Stomach (tissue), 9 donors: ENCODE data around the gene NPAS2. TPM values are rescaled to one million over a fixed set of nuclear protein-coding genes. Genes with fewer than 3 reads are reported as not detected.

Source experiments
- DNase-seq, 2 donors: peaks; one replicate each; pipeline versions ENCODE4 v3.0.0 to v3.0.0-alpha.2; 2013 to 2019
- H3K27ac ChIP-seq, 5 donors: fragments of 200-600 bp in 4 of 5; sonication (generic) in 4 of 5; one replicate each; pipeline ENCODE4 v1.5.1; 2013 to 2019; ENCODE audit warnings: mild to moderate bottlenecking in 1 of 5, moderate library complexity in 1 of 5
- H3K27me3 ChIP-seq, 3 donors: fragments of 200-600 bp; sonication (generic); one replicate each; pipeline ENCODE4 v1.5.1; 2017 to 2019; ENCODE audit warnings: mixed run types in 1 of 3
- H3K36me3 ChIP-seq, 4 donors: fragments of 200-600 bp; sonication (generic); 1 replicate in 3 of 4; 2 replicates in 1 of 4; pipeline ENCODE4 v1.5.1; 2016 to 2019
- H3K4me1 ChIP-seq, 4 donors: fragments of 200-600 bp; sonication (generic); one replicate each; pipeline ENCODE4 v1.5.1; 2016 to 2019
- H3K4me3 ChIP-seq, 4 donors: fragments of 200-600 bp; sonication (generic) in 3 of 4; one replicate each; pipeline ENCODE4 v1.5.1; 2016 to 2019; ENCODE audit warnings: mild to moderate bottlenecking in 1 of 4
- H3K9me3 ChIP-seq, 4 donors: fragments of 200-600 bp; sonication (generic); one replicate each; pipeline ENCODE4 v1.5.1; 2016 to 2019
- EP300 ChIP-seq: sonication (generic); formaldehyde crosslinking; IDR thresholded peaks from one replicate; pipeline ENCODE4 v1.6.1; 2017; ENCODE audit warnings: antibody characterized with exemption
- POLR2A ChIP-seq, 4 donors: fragments of 450-650 bp; IDR thresholded peaks; one replicate each; pipeline ENCODE4 v1.6.1; 2016; ENCODE audit warnings: antibody characterized with exemption in 4 of 4, control low read depth in 2 of 4, mild to moderate bottlenecking in 1 of 4, moderate library complexity in 1 of 4
- POLR2AphosphoS5 ChIP-seq, 3 donors: sonication (generic); formaldehyde crosslinking; IDR thresholded peaks; one replicate each; pipeline ENCODE4 v1.6.1; 2016; ENCODE audit warnings: antibody characterized with exemption in 3 of 3
- WGBS, 5 donors: extraction: QIAGEN DNeasy Blood & Tissue Kit in 3 of 5; methylation state at CpG; one replicate each; pipeline versions ENCODE4 v1.1.5 to v1.1.7; 2013 to 2018; 5-methylcytosine and 5-hydroxymethylcytosine counted together
- intact Hi-C: fragments of 100-400 bp; cut with DNase I; formaldehyde crosslinking; loops from one replicate; pipeline ENCODE4 v1.15.1; 2023; ENCODE audit warnings: low total_unique reads
- polyA plus RNA-seq, 3 donors: library from polyadenylated mRNA; stranded (reverse); fragments of 200-250 nt; gene quantifications; one replicate each; pipeline ENCODE4 v1.2.3, GENCODE V29; 2013
- total RNA-seq, 5 donors: library from RNA; depleted of rRNA; stranded (reverse); fragments of >200 nt; gene quantifications; one replicate each; pipeline versions ENCODE4 v1.1.0 to v1.2.3, GENCODE V29; 2014 to 2016
- TF ChIP-seq, protein P1 (sequence below), 7 experiments: fragments of 450-650 bp in 4 of 7; fragments of 200-600 bp in 3 of 7; sonication (generic) in 3 of 7; IDR thresholded peaks; one replicate each; pipeline ENCODE4 v1.5.1; 2016 to 2019; ENCODE audit warnings: antibody characterized with exemption in 7 of 7, control low read depth in 2 of 7, mild to moderate bottlenecking in 1 of 7
- donor health status: healthy with polysubstance abuse.
- donor health status: Bipolar disorder and iron deficiency.
- donor health status: healthy.

Gene NPAS2
- total and polyA plus RNA-seq, 8 donors, result 13.1 to 148 (median 28.0) TPM

DNA sequence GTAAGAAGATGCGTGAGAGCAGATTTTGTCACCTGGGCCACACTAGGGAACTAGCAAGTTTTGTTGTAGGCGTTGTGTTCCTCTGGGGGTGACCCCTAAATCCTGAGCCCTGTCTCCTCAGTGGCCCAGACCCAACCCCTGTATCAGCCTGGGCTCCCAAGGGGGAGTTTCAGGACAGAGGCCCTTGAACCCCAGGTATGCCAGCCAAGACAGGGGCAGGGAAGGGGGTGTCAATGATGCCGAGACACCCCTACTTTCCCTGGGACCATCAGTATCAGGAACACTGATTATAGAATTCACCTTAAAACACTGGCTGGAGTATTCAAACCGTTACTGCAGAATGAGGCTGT is 143.1 kb downstream of the NPAS2 start:
- Histone ChIP-seq H3K36me3 (peaks cover 0 to 24% (median 14%) of the 10 kb centered on the region in 4 donors), H3K4me1 (peaks cover 13 to 20% (median 15%) of the 10 kb centered on the region in 4 donors), H3K4me3 (no peak overlapping the region), H3K27me3 (no peaks in the 10 kb centered on the region), H3K27ac (no peak overlapping the region), H3K9me3 (no peaks in the 10 kb centered on the region)
- intact Hi-C loops, result no loop called here
- TF ChIP-seq, protein P1, sequence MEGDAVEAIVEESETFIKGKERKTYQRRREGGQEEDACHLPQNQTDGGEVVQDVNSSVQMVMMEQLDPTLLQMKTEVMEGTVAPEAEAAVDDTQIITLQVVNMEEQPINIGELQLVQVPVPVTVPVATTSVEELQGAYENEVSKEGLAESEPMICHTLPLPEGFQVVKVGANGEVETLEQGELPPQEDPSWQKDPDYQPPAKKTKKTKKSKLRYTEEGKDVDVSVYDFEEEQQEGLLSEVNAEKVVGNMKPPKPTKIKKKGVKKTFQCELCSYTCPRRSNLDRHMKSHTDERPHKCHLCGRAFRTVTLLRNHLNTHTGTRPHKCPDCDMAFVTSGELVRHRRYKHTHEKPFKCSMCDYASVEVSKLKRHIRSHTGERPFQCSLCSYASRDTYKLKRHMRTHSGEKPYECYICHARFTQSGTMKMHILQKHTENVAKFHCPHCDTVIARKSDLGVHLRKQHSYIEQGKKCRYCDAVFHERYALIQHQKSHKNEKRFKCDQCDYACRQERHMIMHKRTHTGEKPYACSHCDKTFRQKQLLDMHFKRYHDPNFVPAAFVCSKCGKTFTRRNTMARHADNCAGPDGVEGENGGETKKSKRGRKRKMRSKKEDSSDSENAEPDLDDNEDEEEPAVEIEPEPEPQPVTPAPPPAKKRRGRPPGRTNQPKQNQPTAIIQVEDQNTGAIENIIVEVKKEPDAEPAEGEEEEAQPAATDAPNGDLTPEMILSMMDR (IDR thresholded peaks at IDR 0.05), result no peak
- no peak for TF ChIP-seq POLR2A (IDR thresholded peaks at IDR 0.05)
- WGBS, 5 donors, result 90 to 95% (median 94%) methylated on average over 4 of the region's 4 CpGs
- no peak for DNase-seq

DNA sequence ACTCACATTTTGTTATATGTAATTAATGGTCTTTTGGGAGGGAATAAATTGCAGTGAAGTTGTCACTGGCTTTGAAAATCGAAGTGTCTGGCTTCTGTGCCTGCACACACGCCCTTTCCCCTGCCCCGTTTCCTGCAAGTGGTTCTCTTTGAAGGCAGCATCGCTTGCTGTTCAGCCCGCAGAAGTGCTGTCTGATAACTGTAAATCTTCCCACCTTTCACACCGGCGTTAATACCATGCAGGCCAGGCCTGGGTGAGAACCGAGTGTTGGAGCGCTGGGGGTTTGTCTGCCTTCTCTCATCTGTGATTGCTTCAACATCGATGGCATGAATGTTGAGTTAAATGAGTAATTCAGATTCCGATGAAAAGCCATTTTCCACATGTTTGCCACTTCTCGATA is 144.3 kb downstream of the NPAS2 start:
- TF ChIP-seq EP300 (no peak), POLR2AphosphoS5 (IDR thresholded peaks at IDR 0.05) (no peak), POLR2A (IDR thresholded peaks at IDR 0.05) (no peak)
- TF ChIP-seq, protein P1 (IDR thresholded peaks at IDR 0.05), result no peak
- peaks cover under 1 to 7% (median 3%) of the 10 kb centered on the region in 4 donors for H3K4me1 ChIP-seq
- H3K9me3 ChIP-seq, result no peaks in the 10 kb centered on the region
- no peaks in the 10 kb centered on the region for H3K27me3 ChIP-seq
- 81 to 90% (median 88%) methylated on average over 12 of the region's 12 CpGs for WGBS, 5 donors
- H3K36me3 ChIP-seq, result peaks cover 9 to 37% (median 27%) of the 10 kb centered on the region in 4 donors
- no peak for DNase-seq
- no peak overlapping the region for H3K4me3 ChIP-seq
- intact Hi-C loops, result no loop called here
- H3K27ac ChIP-seq, result no peak overlapping the region

DNA sequence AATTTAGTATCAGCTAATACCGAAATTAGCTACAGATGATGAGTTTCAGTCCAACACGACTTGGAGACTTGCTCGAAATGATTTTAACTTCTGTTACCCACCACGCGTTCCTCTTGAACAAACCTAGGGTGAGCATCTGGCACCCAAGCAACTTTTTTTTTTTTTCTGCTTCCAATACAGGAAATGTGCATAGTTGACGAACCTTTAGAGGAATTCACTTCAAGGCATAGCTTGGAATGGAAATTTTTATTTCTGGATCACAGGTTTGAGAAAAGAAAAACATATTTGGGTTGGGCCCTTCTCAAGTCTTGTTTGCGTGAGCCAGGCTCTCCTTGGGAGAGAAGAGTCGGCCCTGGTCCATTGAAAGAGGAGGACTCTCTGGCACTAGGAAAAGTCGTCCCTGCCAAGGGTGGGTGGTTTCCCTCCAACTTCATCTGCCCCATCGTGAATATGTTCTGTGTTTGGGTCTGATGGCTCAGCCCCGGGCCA is 144.8 kb downstream of the NPAS2 start:
- DNase-seq, result no peak
- intact Hi-C loops, result no loop called here
- TF ChIP-seq, protein P1 (IDR thresholded peaks at IDR 0.05), result no peak
- no peak for TF ChIP-seq EP300
- no peak for TF ChIP-seq POLR2AphosphoS5 (IDR thresholded peaks at IDR 0.05)
- no peak for TF ChIP-seq POLR2A (IDR thresholded peaks at IDR 0.05)
- Histone ChIP-seq H3K27ac (no peak overlapping the region), H3K36me3 (peaks cover 9 to 42% (median 32%) of the 10 kb centered on the region in 4 donors), H3K27me3 (no peaks in the 10 kb centered on the region), H3K4me3 (no peak overlapping the region), H3K4me1 (peaks cover 0 to 2% (median 0%) of the 10 kb centered on the region in 4 donors), H3K9me3 (no peaks in the 10 kb centered on the region)
- WGBS, 5 donors, result 82 to 86% (median 84%) methylated on average over 11 of the region's 11 CpGs

DNA sequence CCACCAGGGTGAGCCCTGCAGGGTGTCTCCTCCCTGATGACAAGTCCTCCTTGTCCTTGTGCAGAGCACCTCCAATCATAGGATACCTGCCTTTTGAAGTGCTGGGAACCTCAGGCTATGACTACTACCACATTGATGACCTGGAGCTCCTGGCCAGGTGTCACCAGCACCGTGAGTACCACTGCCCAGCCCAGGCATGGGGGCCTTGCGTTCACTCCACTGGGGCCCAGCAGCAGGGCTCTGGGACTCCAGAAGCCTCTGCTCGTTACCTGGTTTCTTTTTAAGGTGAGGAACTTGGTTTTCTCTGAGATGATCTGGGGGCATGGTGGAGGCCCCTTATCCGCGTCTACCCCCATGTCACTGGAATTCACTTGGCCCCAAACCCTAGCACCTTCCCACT is 145.7 kb downstream of the NPAS2 start:
- Histone ChIP-seq H3K36me3 (peaks cover 9 to 50% (median 40%) of the 10 kb centered on the region in 4 donors), H3K27ac (no peak overlapping the region), H3K27me3 (no peaks in the 10 kb centered on the region), H3K9me3 (no peaks in the 10 kb centered on the region), H3K4me3 (no peak overlapping the region), H3K4me1 (no peaks in the 10 kb centered on the region)
- WGBS, 5 donors, result 94 to 99% (median 95%) methylated on average over 5 of the region's 5 CpGs
- intact Hi-C loops, result no loop called here
- no peak for DNase-seq
- TF ChIP-seq EP300 (no peak), POLR2A (IDR thresholded peaks at IDR 0.05) (no peak), POLR2AphosphoS5 (IDR thresholded peaks at IDR 0.05) (no peak)
- TF ChIP-seq, protein P1 (IDR thresholded peaks at IDR 0.05), result no peak
